ENCODE data around the gene SLC4A5. TPM values are rescaled to one million over a fixed set of nuclear protein-coding genes. Genes with fewer than 3 reads are reported as not detected.

Gene SLC4A5
- total RNA-seq, 5 donors from 2014 or later (not counting 1 experiment from before 2014, with no cell fraction given) = 10.1 to 19.3 (median 14.6) TPM

- Histone ChIP-seq H3K9me3 (no peaks in the 10 kb centered on the region), H3K27me3 (replicated peaks in 1 of 2; ENCODE audit: control insufficient read depth in 2 of 2, extremely low read depth in 1 of 2, insufficient read depth in 2 of 2, low read length in 1 of 2) (no peaks in the 10 kb centered on the region), H3K4me3 (ENCODE audit: control insufficient read depth in 1 of 2, extremely low read depth in 1 of 2, low read length in 1 of 2) (no peak overlapping the region), H3K27ac (ENCODE audit: low read length) (no peak overlapping the region), H3K36me3 (ENCODE audit: control insufficient read depth in 2 of 2, extremely low read depth in 1 of 2, insufficient read depth in 1 of 2, low read length in 1 of 2) (no peaks in the 10 kb centered on the region), H3K4me1 (ENCODE audit: control insufficient read depth in 1 of 2, extremely low read depth in 1 of 2, insufficient read depth in 2 of 2, low read length in 2 of 2) (peaks cover 0 to 4% of the 10 kb centered on the region in 2 experiments)
- Mint-ChIP-seq H3K27ac (no peak overlapping the region), H3K4me1 (peaks cover 3 to 6% (median 6%) of the 10 kb centered on the region in 3 donors), H3K36me3 (peaks cover 9% of the 10 kb centered on the region), H3K27me3 (no peaks in the 10 kb centered on the region), H3K4me3 (no peak overlapping the region), H3K9me3 (no peaks in the 10 kb centered on the region)
- CTCF ChIA-PET = interaction anchor here (0.5 to 3.0 kb wide), 28 partner anchors 9 to 586 kb away, joined by 3 to 66 read pairs (median 4); partner anchors contain the start of genes C2orf81 (in 1 of the 2) and WDR54 (in 1 of the 2)
- 76% methylated on average over 5 of the region's 6 CpGs for WGBS (ENCODE audit: insufficient coverage)
- POLR2A ChIA-PET = interaction anchor here (0.6 to 1.4 kb wide), 2 partner anchors 219 to 425 kb away, joined by 3 to 5 read pairs; no protein-coding TSS in a partner anchor
- DNase-seq = no peak
- no peak for ATAC-seq (replicated peaks in 1 of 4)
Observed at GRCh38 chr2:74249406-74250122, 93.7 kb downstream of the SLC4A5 start.

GRCh38 chr2:74246496-74247195 is 96.6 kb downstream of the SLC4A5 start:
- no peaks in the 10 kb centered on the region for H3K27me3 Mint-ChIP-seq
- 88% methylated on average over 11 of the region's 14 CpGs for WGBS (ENCODE audit: insufficient coverage)
- peaks cover 7% of the 10 kb centered on the region for H3K36me3 Mint-ChIP-seq
- ChIA-PET POLR2A (no interaction called here), CTCF (interaction anchor here (1.2 to 1.4 kb wide), 2 partner anchors 88 to 89 kb away, joined by 5 to 8 read pairs; no protein-coding TSS in a partner anchor)
- Histone ChIP-seq H3K4me3 (ENCODE audit: control insufficient read depth in 1 of 2, extremely low read depth in 1 of 2, low read length in 1 of 2) (no peak overlapping the region), H3K4me1 (ENCODE audit: control insufficient read depth in 1 of 2, extremely low read depth in 1 of 2, insufficient read depth in 2 of 2, low read length in 2 of 2) (peaks cover 0 to 4% of the 10 kb centered on the region in 2 experiments), H3K36me3 (ENCODE audit: control insufficient read depth in 2 of 2, extremely low read depth in 1 of 2, insufficient read depth in 1 of 2, low read length in 1 of 2) (no peaks in the 10 kb centered on the region), H3K9me3 (no peaks in the 10 kb centered on the region), H3K27me3 (replicated peaks in 1 of 2; ENCODE audit: control insufficient read depth in 2 of 2, extremely low read depth in 1 of 2, insufficient read depth in 2 of 2, low read length in 1 of 2) (peaks cover 0 to 3% of the 10 kb centered on the region in 2 experiments), H3K27ac (ENCODE audit: low read length) (no peak overlapping the region)
- no peaks in the 10 kb centered on the region for H3K9me3 Mint-ChIP-seq
- H3K4me3 Mint-ChIP-seq = no peak overlapping the region
- ATAC-seq (replicated peaks in 1 of 4) (no peak), DNase-seq (no peak)
- H3K27ac Mint-ChIP-seq = peak overlapping the region in 1 of 2 donors; percentile 15
- peaks cover 3 to 6% (median 6%) of the 10 kb centered on the region in 3 donors for H3K4me1 Mint-ChIP-seq

GRCh38 chr2:74244286-74244685 is 98.9 kb downstream of the SLC4A5 start:
- no peak overlapping the region for H3K4me3 ChIP-seq (ENCODE audit: control insufficient read depth in 1 of 2, extremely low read depth in 1 of 2, low read length in 1 of 2)

GRCh38 chr2:74242354-74243071 is 100.7 kb downstream of the SLC4A5 start:
- Mint-ChIP-seq H3K36me3 (peaks cover 15% of the 10 kb centered on the region), H3K9me3 (no peaks in the 10 kb centered on the region), H3K4me3 (no peak overlapping the region), H3K4me1 (no peaks in the 10 kb centered on the region), H3K27ac (no peak overlapping the region), H3K27me3 (no peaks in the 10 kb centered on the region)
- CTCF ChIA-PET = no interaction called here
- Histone ChIP-seq H3K9me3 (no peaks in the 10 kb centered on the region), H3K27me3 (replicated peaks in 1 of 2; ENCODE audit: control insufficient read depth in 2 of 2, extremely low read depth in 1 of 2, insufficient read depth in 2 of 2, low read length in 1 of 2) (peaks cover 0 to 3% of the 10 kb centered on the region in 2 experiments), H3K4me3 (ENCODE audit: control insufficient read depth in 1 of 2, extremely low read depth in 1 of 2, low read length in 1 of 2) (no peak overlapping the region), H3K4me1 (ENCODE audit: control insufficient read depth in 1 of 2, extremely low read depth in 1 of 2, insufficient read depth in 2 of 2, low read length in 2 of 2) (no peaks in the 10 kb centered on the region), H3K36me3 (ENCODE audit: control insufficient read depth in 2 of 2, extremely low read depth in 1 of 2, insufficient read depth in 1 of 2, low read length in 1 of 2) (no peaks in the 10 kb centered on the region), H3K27ac (ENCODE audit: low read length) (no peak overlapping the region)
- POLR2A ChIA-PET = no interaction called here
- no peak for ATAC-seq (replicated peaks in 1 of 4)
- WGBS (ENCODE audit: insufficient coverage) = 88% methylated on average over 4 of the region's 7 CpGs
- no peak for DNase-seq

More at GRCh38 chr2:74244286-74244685, 98.9 kb downstream of the SLC4A5 start:
- Mint-ChIP-seq H3K36me3 (peaks cover 10% of the 10 kb centered on the region), H3K4me3 (no peak overlapping the region), H3K27ac (no peak overlapping the region), H3K4me1 (peaks cover 0 to 3% (median 0%) of the 10 kb centered on the region in 3 donors), H3K9me3 (no peaks in the 10 kb centered on the region), H3K27me3 (no peaks in the 10 kb centered on the region)
- ChIA-PET CTCF (no interaction called here), POLR2A (no interaction called here)
- H3K27ac ChIP-seq (ENCODE audit: low read length) = no peak overlapping the region
- no peaks in the 10 kb centered on the region for H3K4me1 ChIP-seq (ENCODE audit: control insufficient read depth in 1 of 2, extremely low read depth in 1 of 2, insufficient read depth in 2 of 2, low read length in 2 of 2)
- WGBS (ENCODE audit: insufficient coverage) = 100% methylated on average over 2 of the region's 3 CpGs
- H3K27me3 ChIP-seq (replicated peaks in 1 of 2; ENCODE audit: control insufficient read depth in 2 of 2, extremely low read depth in 1 of 2, insufficient read depth in 2 of 2, low read length in 1 of 2) = peaks cover 0 to 3% of the 10 kb centered on the region in 2 experiments
- DNase-seq (no peak), ATAC-seq (replicated peaks in 1 of 4) (no peak)
- H3K36me3 ChIP-seq (ENCODE audit: control insufficient read depth in 2 of 2, extremely low read depth in 1 of 2, insufficient read depth in 1 of 2, low read length in 1 of 2) = no peaks in the 10 kb centered on the region
- H3K9me3 ChIP-seq = no peaks in the 10 kb centered on the region

GRCh38 chr2:74239346-74239745 is 103.9 kb downstream of the SLC4A5 start:
- no peaks in the 10 kb centered on the region for H3K27me3 Mint-ChIP-seq
- H3K4me1 ChIP-seq (ENCODE audit: control insufficient read depth in 1 of 2, extremely low read depth in 1 of 2, insufficient read depth in 2 of 2, low read length in 2 of 2) = no peaks in the 10 kb centered on the region
- DNase-seq = no peak
- no peaks in the 10 kb centered on the region for H3K9me3 ChIP-seq
- no peak for ATAC-seq (replicated peaks in 1 of 4)
- no peak overlapping the region for H3K27ac ChIP-seq (ENCODE audit: low read length)
- H3K36me3 ChIP-seq (ENCODE audit: control insufficient read depth in 2 of 2, extremely low read depth in 1 of 2, insufficient read depth in 1 of 2, low read length in 1 of 2) = no peaks in the 10 kb centered on the region
- H3K4me3 Mint-ChIP-seq = no peak overlapping the region
- POLR2A ChIA-PET = interaction anchor here in 1 of 2 donors (0.6 kb wide), 1 partner anchor 69 kb away, joined by 3 read pairs; no protein-coding TSS in a partner anchor
- no peak overlapping the region for H3K27ac Mint-ChIP-seq
- CTCF ChIA-PET = no interaction called here
- no peak overlapping the region for H3K4me3 ChIP-seq (ENCODE audit: control insufficient read depth in 1 of 2, extremely low read depth in 1 of 2, low read length in 1 of 2)
- peaks cover 19% of the 10 kb centered on the region for H3K36me3 Mint-ChIP-seq
- peaks cover 0 to 3% of the 10 kb centered on the region in 2 experiments for H3K27me3 ChIP-seq (replicated peaks in 1 of 2; ENCODE audit: control insufficient read depth in 2 of 2, extremely low read depth in 1 of 2, insufficient read depth in 2 of 2, low read length in 1 of 2)
- no peaks in the 10 kb centered on the region for H3K4me1 Mint-ChIP-seq
- no peaks in the 10 kb centered on the region for H3K9me3 Mint-ChIP-seq
- WGBS (ENCODE audit: insufficient coverage) = 95% methylated on average over 4 of the region's 7 CpGs

- H3K27ac Mint-ChIP-seq = no peak overlapping the region
- ChIA-PET POLR2A (no interaction called here), CTCF (interaction anchor here in 1 of 2 donors (0.6 kb wide), 1 partner anchor 113 kb away, joined by 4 read pairs; no protein-coding TSS in a partner anchor)
- H3K4me3 Mint-ChIP-seq = no peak overlapping the region
- ATAC-seq (replicated peaks in 1 of 4) (no peak), DNase-seq (no peak)
- Histone ChIP-seq H3K4me3 (ENCODE audit: control insufficient read depth in 1 of 2, extremely low read depth in 1 of 2, low read length in 1 of 2) (no peak overlapping the region), H3K27ac (ENCODE audit: low read length) (no peak overlapping the region), H3K9me3 (no peaks in the 10 kb centered on the region), H3K4me1 (ENCODE audit: control insufficient read depth in 1 of 2, extremely low read depth in 1 of 2, insufficient read depth in 2 of 2, low read length in 2 of 2) (no peaks in the 10 kb centered on the region), H3K27me3 (replicated peaks in 1 of 2; ENCODE audit: control insufficient read depth in 2 of 2, extremely low read depth in 1 of 2, insufficient read depth in 2 of 2, low read length in 1 of 2) (peaks cover 0 to 3% of the 10 kb centered on the region in 2 experiments), H3K36me3 (ENCODE audit: control insufficient read depth in 2 of 2, extremely low read depth in 1 of 2, insufficient read depth in 1 of 2, low read length in 1 of 2) (no peaks in the 10 kb centered on the region)
- no peaks in the 10 kb centered on the region for H3K4me1 Mint-ChIP-seq
- WGBS (ENCODE audit: insufficient coverage) = 84% methylated on average over 2 of the region's 2 CpGs
- H3K27me3 Mint-ChIP-seq = no peaks in the 10 kb centered on the region
- H3K9me3 Mint-ChIP-seq = no peaks in the 10 kb centered on the region
- peaks cover 23% of the 10 kb centered on the region for H3K36me3 Mint-ChIP-seq
Observed at GRCh38 chr2:74238879-74239278, 104.3 kb downstream of the SLC4A5 start.

Data from T-cell (primary cell).